Loucy (cell line): ENCODE results near the gene DSG1.

Experiments
- H2AFZ ChIP-seq: fragments of 200-600 bp; sonication (generic); 2 replicates; pipeline ENCODE4 v1.6.0; 2016; ENCODE audit warnings: antibody characterized with exemption, mild to moderate bottlenecking, low read length, moderate library complexity
- H3F3A ChIP-seq: fragments of 200-600 bp; 2 replicates; pipeline ENCODE4 v1.6.0; 2016; ENCODE audit warnings: antibody characterized with exemption, low read depth, mild to moderate bottlenecking
- H3K27me3 ChIP-seq: fragments of 200-600 bp; sonication (generic); 2 replicates; pipeline ENCODE4 v1.6.1; 2014; ENCODE audit warnings: low read length, mild to moderate bottlenecking; ENCODE audit not compliant: insufficient read depth, poor library complexity, severe bottlenecking
- H3K36me3 ChIP-seq: fragments of 200-600 bp; sonication (generic); 2 replicates; pipeline ENCODE4 v1.6.1; 2016; ENCODE audit warnings: low read length; ENCODE audit not compliant: insufficient read depth
- H3K4me1 ChIP-seq: fragments of 200-600 bp; sonication (generic); 2 replicates; pipeline ENCODE4 v1.5.1; 2014; ENCODE audit warnings: low read length, mild to moderate bottlenecking; ENCODE audit not compliant: insufficient read depth, poor library complexity, severe bottlenecking
- H3K4me2 ChIP-seq: fragments of 200-600 bp; sonication (generic); 2 replicates; pipeline ENCODE4 v1.6.0; 2014; ENCODE audit warnings: antibody characterized with exemption, low read length, low read depth, mild to moderate bottlenecking; ENCODE audit not compliant: poor library complexity, severe bottlenecking
- H3K4me3 ChIP-seq: fragments of 200-600 bp; sonication (generic); 2 replicates; pipeline ENCODE4 v1.5.1; 2014; ENCODE audit warnings: low read length, mild to moderate bottlenecking, mixed read lengths; ENCODE audit not compliant: poor library complexity, severe bottlenecking
- H3K79me2 ChIP-seq: fragments of 200-600 bp; sonication (generic); 2 replicates; pipeline ENCODE4 v1.6.1; 2014; ENCODE audit warnings: low read length; ENCODE audit not compliant: insufficient read depth
- H3K9ac ChIP-seq: fragments of 200-600 bp; sonication (generic); 2 replicates; pipeline ENCODE4 v1.6.0; 2014; ENCODE audit warnings: mild to moderate bottlenecking, low read depth, low read length, moderate library complexity; ENCODE audit not compliant: poor library complexity, severe bottlenecking
- H3K9me2 ChIP-seq: fragments of 200-600 bp; sonication (generic); replicated peaks from 2 replicates; pipeline ENCODE4 v1.6.1; 2016; ENCODE audit warnings: low read depth, low read length, mixed read lengths
- H3K9me3 ChIP-seq: fragments of 200-600 bp; sonication (generic); 2 replicates; pipeline ENCODE4 v1.6.1; 2014; ENCODE audit warnings: mild to moderate bottlenecking, antibody characterized with exemption, low read length, low read depth; ENCODE audit not compliant: insufficient read depth
- H4K20me1 ChIP-seq: fragments of 200-600 bp; sonication (generic); 2 replicates; pipeline ENCODE4 v1.6.0; 2014; ENCODE audit warnings: antibody characterized with exemption, low read length, mild to moderate bottlenecking; ENCODE audit not compliant: insufficient read depth, poor library complexity, severe bottlenecking
- CTCF ChIP-seq: fragments of 200-600 bp; sonication (generic); conservative IDR thresholded peaks from 2 replicates; pipeline ENCODE4 v1.5.1; 2014; ENCODE audit warnings: mild to moderate bottlenecking, antibody characterized with exemption, low read length
- EZH2phosphoT487 ChIP-seq: fragments of 200-600 bp; IDR thresholded peaks from 2 replicates; pipeline ENCODE4 v1.6.1; 2018; ENCODE audit warnings: antibody characterized with exemption, mild to moderate bottlenecking, moderate library complexity, borderline replicate concordance

Gene DSG1

GRCh38 chr18:31364190-31364589, 46.2 kb downstream of the DSG1 start:
- H3K79me2 ChIP-seq, result no peaks in the 10 kb centered on the region
- no peaks in the 10 kb centered on the region for H3K4me1 ChIP-seq
- no peak overlapping the region for H2AFZ ChIP-seq

GRCh38 chr18:31369478-31369877, 51.5 kb downstream of the DSG1 start:
- Histone ChIP-seq H4K20me1 (no peaks in the 10 kb centered on the region), H3K9me3 (no peaks in the 10 kb centered on the region), H2AFZ (no peak overlapping the region), H3K9me2 (no peaks in the 10 kb centered on the region), H3F3A (no peaks in the 10 kb centered on the region), H3K27me3 (no peaks in the 10 kb centered on the region), H3K79me2 (no peaks in the 10 kb centered on the region), H3K4me1 (no peaks in the 10 kb centered on the region), H3K4me3 (no peak overlapping the region), H3K4me2 (no peak overlapping the region), H3K9ac (no peak overlapping the region), H3K36me3 (no peaks in the 10 kb centered on the region)
- TF ChIP-seq EZH2phosphoT487, result no peak
- TF ChIP-seq CTCF, result no peak

More at GRCh38 chr18:31364190-31364589, 46.2 kb downstream of the DSG1 start:
- no peaks in the 10 kb centered on the region for H3K9me3 ChIP-seq
- no peak overlapping the region for H3K4me2 ChIP-seq
- H3K9ac ChIP-seq, result no peak overlapping the region
- no peaks in the 10 kb centered on the region for H3F3A ChIP-seq
- H3K9me2 ChIP-seq, result no peaks in the 10 kb centered on the region
- no peak overlapping the region for H3K4me3 ChIP-seq
- H3K36me3 ChIP-seq, result no peaks in the 10 kb centered on the region
- H3K27me3 ChIP-seq, result no peaks in the 10 kb centered on the region
- TF ChIP-seq CTCF, result no peak
- no peak for TF ChIP-seq EZH2phosphoT487
- H4K20me1 ChIP-seq, result no peaks in the 10 kb centered on the region

- Histone ChIP-seq H2AFZ (no peak overlapping the region), H3K4me3 (no peak overlapping the region), H3K9me3 (no peaks in the 10 kb centered on the region), H4K20me1 (no peaks in the 10 kb centered on the region), H3K79me2 (no peaks in the 10 kb centered on the region), H3F3A (no peaks in the 10 kb centered on the region), H3K9ac (no peak overlapping the region), H3K27me3 (no peaks in the 10 kb centered on the region), H3K36me3 (no peaks in the 10 kb centered on the region), H3K4me1 (no peaks in the 10 kb centered on the region), H3K4me2 (no peak overlapping the region), H3K9me2 (no peaks in the 10 kb centered on the region)
- no peak for TF ChIP-seq EZH2phosphoT487
- no peak for TF ChIP-seq CTCF
These were observed 54.0 kb downstream of the DSG1 start for GRCh38 chr18:31371989-31372388.
